Gastrocnemius medialis (tissue), 4 donors: ENCODE measurements around the gene PIKFYVE. TPM values are rescaled to one million over a fixed set of nuclear protein-coding genes. Genes with fewer than 3 reads are reported as not detected.

Experiments
- ATAC-seq, 2 donors: fragments of 150-250 bp; one replicate each; pipeline ENCODE4 v1.9.1; 2016
- DNase-seq, 2 donors: peaks; one replicate each; pipeline ENCODE4 v3.0.0-alpha.2; 2019
- H3K27ac ChIP-seq, 4 donors: fragments of 200-600 bp; sonication (generic); 1 replicate in 1 of 4; 2 replicates in 3 of 4; pipeline ENCODE4 v1.5.1; 2016 to 2018; ENCODE audit warnings: mild to moderate bottlenecking in 2 of 4, moderate library complexity in 1 of 4
- H3K27me3 ChIP-seq, 3 donors: fragments of 200-600 bp; sonication (generic) in 2 of 3; 1 replicate in 1 of 3; 2 replicates in 2 of 3; pipeline versions ENCODE4 v1.5.1 to v1.6.0; 2016 to 2019; ENCODE audit warnings: mild to moderate bottlenecking in 1 of 3, moderate library complexity in 1 of 3
- H3K36me3 ChIP-seq, 2 donors: fragments of 200-600 bp; sonication (generic) in 1 of 2; one replicate each; pipeline ENCODE4 v1.5.1; 2017 to 2018
- H3K4me1 ChIP-seq, 2 donors: fragments of 200-600 bp; sonication (generic) in 1 of 2; one replicate each; pipeline ENCODE4 v1.5.1; 2016 to 2017; ENCODE audit warnings: mild to moderate bottlenecking in 2 of 2
- H3K4me3 ChIP-seq, 4 donors: fragments of 200-600 bp; sonication (generic) in 3 of 4; 1 replicate in 1 of 4; 2 replicates in 3 of 4; pipeline ENCODE4 v1.5.1; 2016 to 2019; ENCODE audit warnings: mild to moderate bottlenecking in 2 of 4
- H3K9me3 ChIP-seq, 3 donors: fragments of 200-600 bp; sonication (generic) in 2 of 3; 1 replicate in 1 of 3; 2 replicates in 2 of 3; pipeline ENCODE4 v1.5.1; 2016 to 2019
- CTCF ChIP-seq, 5 experiments: fragments of 450-650 bp in 3 of 5; fragments of 200-600 bp in 2 of 5; sonication (generic) in 2 of 5; IDR thresholded peaks in 4 of 5; conservative IDR thresholded peaks in 1 of 5; 1 replicate in 4 of 5; 2 replicates in 1 of 5; pipeline ENCODE4 v1.5.1; 2016 to 2019; ENCODE audit warnings: antibody characterized with exemption in 5 of 5, mild to moderate bottlenecking in 3 of 5, moderate library complexity in 3 of 5
- POLR2A ChIP-seq, 2 donors: fragments of 450-650 bp; IDR thresholded peaks; one replicate each; pipeline ENCODE4 v1.6.1; 2017; ENCODE audit warnings: antibody characterized with exemption in 2 of 2, mild to moderate bottlenecking in 2 of 2, moderate library complexity in 2 of 2
- in situ Hi-C, 4 donors: fragments of 200-750 bp; cut with MboI; loops; one replicate each; pipeline versions ENCODE4 v1.15.0 to v1.8.0; 2017; ENCODE audit warnings: low sequenced_read_pairs in 4 of 4
- intact Hi-C: fragments of 100-400 bp; cut with DNase I; formaldehyde crosslinking; loops from one replicate; pipeline ENCODE4 v1.15.1; 2023; ENCODE audit warnings: low total_unique reads
- total RNA-seq, 4 donors: library from RNA; depleted of rRNA; stranded (reverse); fragments of >200 nt; gene quantifications; one replicate each; pipeline versions ENCODE4 v1.1.0 to v1.2.3, GENCODE V29; 2016

The PIKFYVE gene
- total RNA-seq, 4 donors from 2014 or later: 14.0 to 23.9 (median 17.9) TPM

GRCh38 chr2:208268156-208268952 lies 2.3 kb downstream of the PIKFYVE start:
- in situ Hi-C loops: loop anchor here in 2 of 4 donors (25.0 kb wide), 2 partner anchors 656 to 731 kb away; partner anchors contain the start of gene CREB1 (in 1 of the 2)
- intact Hi-C loops: loop anchor here (5.0 to 10.0 kb wide), 2 partner anchors 496 to 554 kb away; partner anchors contain the start of gene CCNYL1
- H3K4me1 ChIP-seq: peaks cover 33 to 39% of the 10 kb centered on the region in 2 donors

GRCh38 chr2:208269091-208269490 lies 3.0 kb downstream of the PIKFYVE start:
- peaks cover 0 to 22% of the 10 kb centered on the region in 2 donors for H3K36me3 ChIP-seq
- DNase-seq (no peak), ATAC-seq (no peak)
- H3K4me1 ChIP-seq: peaks cover 33 to 39% of the 10 kb centered on the region in 2 donors
- intact Hi-C loops: loop anchor here (5.0 to 10.0 kb wide), 2 partner anchors 497 to 554 kb away; partner anchors contain the start of gene CCNYL1
- in situ Hi-C loops: loop anchor here in 2 of 4 donors (25.0 kb wide), 2 partner anchors 657 to 732 kb away; partner anchors contain the start of gene CREB1 (in 1 of the 2)
- no peaks in the 10 kb centered on the region for H3K9me3 ChIP-seq
- no peak overlapping the region for H3K4me3 ChIP-seq
- TF ChIP-seq CTCF (IDR thresholded peaks at IDR 0.05 in 4 of 5, conservative IDR thresholded peaks at IDR 0.05 in 1 of 5) (no peak), POLR2A (IDR thresholded peaks at IDR 0.05) (no peak)
- no peaks in the 10 kb centered on the region for H3K27me3 ChIP-seq
- peak overlapping the region in 1 of 4 donors; percentile 99 for H3K27ac ChIP-seq

More at GRCh38 chr2:208268156-208268952, 2.3 kb downstream of the PIKFYVE start:
- peak overlapping the region; percentile 91 to 100 (median 98) for H3K27ac ChIP-seq
- ATAC-seq (no peak), DNase-seq (no peak)
- H3K4me3 ChIP-seq: peak overlapping the region in 2 of 4 donors; percentile 10 to 96
- peaks cover 0 to 14% of the 10 kb centered on the region in 2 donors for H3K36me3 ChIP-seq
- H3K9me3 ChIP-seq: no peaks in the 10 kb centered on the region
- H3K27me3 ChIP-seq: no peaks in the 10 kb centered on the region
- no peak for TF ChIP-seq POLR2A (IDR thresholded peaks at IDR 0.05)
- no peak for TF ChIP-seq CTCF (IDR thresholded peaks at IDR 0.05 in 4 of 5, conservative IDR thresholded peaks at IDR 0.05 in 1 of 5)

- in situ Hi-C loops (loop anchor here in 2 of 4 donors (25.0 kb wide), 2 partner anchors 662 to 737 kb away; partner anchors contain the start of gene CREB1 (in 1 of the 2)), intact Hi-C loops (no loop called here)
Measured at GRCh38 chr2:208274748-208275147, 8.7 kb downstream of the PIKFYVE start.

DNA sequence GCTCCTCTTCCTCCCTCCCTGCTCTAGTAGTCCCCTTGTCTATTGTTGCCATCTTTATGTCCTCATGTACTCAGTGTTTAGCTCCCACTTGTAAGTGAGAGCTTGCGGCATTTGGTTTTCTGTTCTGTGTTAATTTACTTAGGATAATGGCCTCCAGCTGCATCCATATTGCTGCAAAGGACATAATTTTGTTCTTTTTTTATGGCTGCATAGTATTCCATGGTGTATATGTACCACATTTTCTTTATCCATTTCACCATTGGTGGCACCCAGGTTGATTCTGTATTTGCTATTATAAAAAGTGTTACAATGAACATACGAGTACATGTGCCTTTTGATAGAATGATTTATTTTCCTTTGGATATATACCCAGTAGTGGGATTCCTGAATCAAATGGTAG lies 12.5 kb downstream of the PIKFYVE start:
- Histone ChIP-seq H3K27ac (no peak overlapping the region), H3K9me3 (no peaks in the 10 kb centered on the region), H3K27me3 (no peaks in the 10 kb centered on the region), H3K4me3 (no peak overlapping the region), H3K36me3 (peaks cover 0 to 66% of the 10 kb centered on the region in 2 donors), H3K4me1 (no peaks in the 10 kb centered on the region)
- in situ Hi-C loops (no loop called here), intact Hi-C loops (no loop called here)
- DNase-seq: no peak
- ATAC-seq: no peak
- TF ChIP-seq POLR2A (IDR thresholded peaks at IDR 0.05): no peak
- no peak for TF ChIP-seq CTCF (IDR thresholded peaks at IDR 0.05 in 4 of 5, conservative IDR thresholded peaks at IDR 0.05 in 1 of 5)

More at GRCh38 chr2:208274748-208275147, 8.7 kb downstream of the PIKFYVE start:
- no peak for ATAC-seq
- peaks cover 0 to under 1% of the 10 kb centered on the region in 2 donors for H3K4me1 ChIP-seq
- H3K9me3 ChIP-seq: no peaks in the 10 kb centered on the region
- TF ChIP-seq CTCF (IDR thresholded peaks at IDR 0.05 in 4 of 5, conservative IDR thresholded peaks at IDR 0.05 in 1 of 5) (no peak), POLR2A (IDR thresholded peaks at IDR 0.05) (no peak)
- no peak for DNase-seq
- H3K27ac ChIP-seq: no peak overlapping the region
- no peaks in the 10 kb centered on the region for H3K27me3 ChIP-seq
- H3K36me3 ChIP-seq: peaks cover 0 to 65% of the 10 kb centered on the region in 2 donors
- no peak overlapping the region for H3K4me3 ChIP-seq
